Ishikawa (cell line): ENCODE results near the gene CD274.

Experiments
- CREB1 ChIP-seq: IDR thresholded peaks from 2 replicates; pipeline ENCODE4 v1.6.1; 2012; ENCODE audit warnings: low read depth
- EP300 ChIP-seq: IDR thresholded peaks from 2 replicates; pipeline ENCODE4 v1.6.1; 2012; ENCODE audit warnings: borderline replicate concordance
- FOXM1 ChIP-seq: IDR thresholded peaks from 2 replicates; pipeline ENCODE4 v1.6.1; 2012; ENCODE audit warnings: low read depth, borderline replicate concordance
- RAD21 ChIP-seq: IDR thresholded peaks from 2 replicates; pipeline ENCODE4 v1.6.1; 2012; ENCODE audit warnings: low read depth
- YY1 ChIP-seq: IDR thresholded peaks from 2 replicates; pipeline ENCODE4 v1.6.1; 2012; ENCODE audit warnings: low read depth

DNA sequence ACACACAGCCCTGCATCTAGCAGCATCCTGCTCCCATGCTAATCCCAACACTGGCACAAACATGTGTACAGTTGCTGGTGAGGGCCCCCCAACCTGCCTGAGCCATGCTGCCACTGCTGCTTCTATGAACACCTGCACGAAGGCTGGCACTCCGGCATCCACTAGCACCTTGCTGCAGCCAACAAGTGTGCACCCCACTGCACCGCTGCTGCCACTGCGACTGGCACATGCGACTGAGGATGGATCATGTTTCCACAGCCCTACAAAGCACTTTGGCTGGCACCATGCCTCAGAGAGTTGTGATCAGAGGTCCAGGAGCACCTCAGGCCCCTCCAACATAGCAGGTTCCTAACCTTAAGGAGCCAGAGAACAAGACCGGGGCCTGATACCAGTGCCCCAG lies 52.2 kb downstream of the CD274 start:
- no peak for TF ChIP-seq CREB1
- no peak for TF ChIP-seq EP300
- TF ChIP-seq FOXM1: no peak
- TF ChIP-seq YY1: no peak
- no peak for TF ChIP-seq RAD21
